Measurements from ENCODE around the gene KISS1R. TPM values are rescaled to one million over a fixed set of nuclear protein-coding genes. Genes with fewer than 3 reads are reported as not detected.

The KISS1R gene
- polyA plus RNA-seq, 2 donors, result 0.01 TPM; not detected in 1

DNA sequence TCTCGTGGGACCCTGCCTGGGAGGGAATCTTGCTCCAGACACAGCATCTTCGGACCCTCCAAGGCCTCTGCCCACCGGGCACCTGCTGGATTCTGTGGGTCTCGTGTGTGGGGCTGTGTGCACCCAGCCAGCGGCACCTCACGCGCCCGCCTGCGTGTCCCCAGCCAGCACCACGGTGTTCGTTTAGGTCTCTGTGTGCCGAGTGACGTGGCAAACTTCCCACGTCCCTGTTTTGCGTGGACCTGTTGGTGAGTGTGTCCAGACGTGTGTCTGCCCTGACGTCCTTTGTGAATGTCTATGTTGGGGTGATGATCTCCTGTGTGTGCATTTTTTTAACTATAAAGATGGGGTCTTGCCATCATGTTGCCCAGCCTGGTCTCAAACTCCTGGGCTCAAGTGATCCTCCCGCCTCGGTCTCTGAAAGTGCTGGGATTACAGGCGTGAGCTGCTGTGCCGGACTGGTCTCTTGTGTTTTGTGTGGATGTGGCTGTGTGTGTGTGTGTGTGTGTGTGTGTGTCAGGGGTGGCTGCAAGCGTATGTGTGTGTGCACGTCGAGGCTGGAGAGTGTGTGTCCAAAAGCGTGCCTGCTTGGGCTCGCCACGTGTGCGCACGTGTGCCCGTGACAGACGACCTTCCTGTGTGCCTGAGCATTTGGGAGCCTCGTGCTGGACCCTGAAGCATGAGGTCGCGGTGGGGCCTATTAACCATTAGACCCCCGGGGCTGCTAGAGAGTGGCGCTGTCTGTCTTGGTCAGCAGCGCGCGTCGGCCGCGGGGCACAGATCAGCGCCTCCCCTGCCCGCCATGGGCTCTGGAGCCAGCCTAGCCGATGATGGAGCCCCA lies 24.4 kb downstream of the KISS1R start:
- peak overlapping the region; percentile 78 to 81 for H3K27ac ChIP-seq (ENCODE audit: low read depth in 2 of 2, low read length in 1 of 2)
- H3K9me3 ChIP-seq (ENCODE audit: control insufficient read depth in 2 of 2, insufficient read depth in 1 of 2, low read depth in 1 of 2, low read length in 1 of 2), result no peaks in the 10 kb centered on the region
- peaks cover 0 to 6% of the 10 kb centered on the region in 2 donors for H3K36me3 ChIP-seq (ENCODE audit: control insufficient read depth in 2 of 2, insufficient read depth in 2 of 2, low read length in 1 of 2)
- H3K4me1 ChIP-seq (ENCODE audit: control insufficient read depth in 2 of 2, insufficient read depth in 2 of 2, low read length in 1 of 2), result peaks cover 2 to 10% of the 10 kb centered on the region in 2 donors
- 44 to 60% methylated on average over 33 to 45 of the region's 45 CpGs for WGBS, 2 donors
- H3K27me3 ChIP-seq (ENCODE audit: control insufficient read depth in 1 of 2, insufficient read depth in 2 of 2, low read length in 2 of 2), result no peaks in the 10 kb centered on the region
- peak overlapping the region; percentile 37 to 46 for H3K4me3 ChIP-seq (ENCODE audit: low read depth in 1 of 2, low read length in 2 of 2)

DNA sequence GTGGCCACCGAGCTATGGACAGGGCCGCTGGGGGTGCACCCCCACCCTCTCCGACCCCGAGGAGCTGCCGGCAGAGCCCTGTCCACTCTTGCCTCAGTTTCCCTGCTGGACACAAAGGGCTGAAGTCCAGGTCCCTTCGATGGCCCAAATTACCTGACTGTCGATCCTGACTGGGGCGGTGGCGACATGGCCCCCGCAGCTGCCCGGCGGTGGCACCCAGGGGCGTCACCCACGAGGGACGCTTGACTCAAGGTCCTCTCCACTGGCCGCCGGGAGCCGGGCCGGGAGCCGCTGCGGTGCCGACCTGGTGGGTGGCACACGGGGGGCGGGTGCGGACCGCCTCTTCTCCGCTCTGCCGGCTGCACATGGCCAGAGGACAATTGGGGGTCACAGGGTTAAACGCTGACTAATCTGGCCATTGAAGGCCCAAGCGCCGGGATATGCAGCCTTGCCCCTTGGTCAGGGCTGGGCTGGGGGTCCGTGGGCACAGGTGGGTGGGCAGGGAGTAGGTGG lies 25.1 kb downstream of the KISS1R start:
- Histone ChIP-seq H3K4me1 (ENCODE audit: control insufficient read depth in 2 of 2, insufficient read depth in 2 of 2, low read length in 1 of 2) (peaks cover 2 to 10% of the 10 kb centered on the region in 2 donors), H3K9me3 (ENCODE audit: control insufficient read depth in 2 of 2, insufficient read depth in 1 of 2, low read depth in 1 of 2, low read length in 1 of 2) (no peaks in the 10 kb centered on the region), H3K36me3 (ENCODE audit: control insufficient read depth in 2 of 2, insufficient read depth in 2 of 2, low read length in 1 of 2) (peaks cover 0 to 6% of the 10 kb centered on the region in 2 donors), H3K4me3 (ENCODE audit: low read depth in 1 of 2, low read length in 2 of 2) (no peak overlapping the region), H3K27ac (ENCODE audit: low read depth in 2 of 2, low read length in 1 of 2) (no peak overlapping the region), H3K27me3 (ENCODE audit: control insufficient read depth in 1 of 2, insufficient read depth in 2 of 2, low read length in 2 of 2) (no peaks in the 10 kb centered on the region)
- WGBS, 2 donors, result 88 to 92% methylated on average over 27 to 32 of the region's 32 CpGs

DNA sequence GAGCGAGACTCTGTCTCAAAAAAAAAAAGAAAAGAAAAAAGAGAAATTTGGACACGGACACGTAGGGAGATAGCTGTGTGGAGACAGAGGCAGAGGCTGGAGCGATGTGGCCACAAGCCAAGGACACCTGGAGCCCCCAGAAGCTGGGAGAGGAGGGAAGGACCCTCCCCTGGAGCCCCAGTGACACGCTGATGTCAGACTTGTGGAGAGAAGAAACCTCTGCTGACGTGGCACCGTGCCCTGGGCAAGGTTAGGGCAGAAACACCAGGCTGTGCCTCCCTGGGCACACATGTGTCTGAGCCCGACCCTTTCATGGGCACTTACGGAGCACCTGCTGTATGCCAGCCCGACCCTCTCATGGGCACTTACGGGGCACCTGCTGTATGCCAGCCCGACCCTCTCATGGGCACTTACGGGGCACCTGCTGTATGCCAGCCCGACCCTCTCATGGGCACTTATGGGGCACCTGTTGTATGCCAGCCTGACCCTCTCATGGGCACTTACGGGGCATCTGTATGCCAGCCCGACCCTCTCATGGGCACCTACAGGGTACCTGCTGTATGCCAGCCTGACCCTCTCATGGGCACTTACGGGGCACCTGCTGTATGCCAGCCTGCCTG lies 26.5 kb downstream of the KISS1R start:
- H3K36me3 ChIP-seq (ENCODE audit: control insufficient read depth in 2 of 2, insufficient read depth in 2 of 2, low read length in 1 of 2), result peaks cover 0 to 4% of the 10 kb centered on the region in 2 donors
- H3K9me3 ChIP-seq (ENCODE audit: control insufficient read depth in 2 of 2, insufficient read depth in 1 of 2, low read depth in 1 of 2, low read length in 1 of 2), result no peaks in the 10 kb centered on the region
- no peak overlapping the region for H3K27ac ChIP-seq (ENCODE audit: low read depth in 2 of 2, low read length in 1 of 2)
- H3K4me3 ChIP-seq (ENCODE audit: low read depth in 1 of 2, low read length in 2 of 2), result no peak overlapping the region
- 94 to 96% methylated on average over 17 of the region's 17 CpGs for WGBS, 2 donors
- H3K4me1 ChIP-seq (ENCODE audit: control insufficient read depth in 2 of 2, insufficient read depth in 2 of 2, low read length in 1 of 2), result peaks cover 2 to 8% of the 10 kb centered on the region in 2 donors
- no peaks in the 10 kb centered on the region for H3K27me3 ChIP-seq (ENCODE audit: control insufficient read depth in 1 of 2, insufficient read depth in 2 of 2, low read length in 2 of 2)

DNA sequence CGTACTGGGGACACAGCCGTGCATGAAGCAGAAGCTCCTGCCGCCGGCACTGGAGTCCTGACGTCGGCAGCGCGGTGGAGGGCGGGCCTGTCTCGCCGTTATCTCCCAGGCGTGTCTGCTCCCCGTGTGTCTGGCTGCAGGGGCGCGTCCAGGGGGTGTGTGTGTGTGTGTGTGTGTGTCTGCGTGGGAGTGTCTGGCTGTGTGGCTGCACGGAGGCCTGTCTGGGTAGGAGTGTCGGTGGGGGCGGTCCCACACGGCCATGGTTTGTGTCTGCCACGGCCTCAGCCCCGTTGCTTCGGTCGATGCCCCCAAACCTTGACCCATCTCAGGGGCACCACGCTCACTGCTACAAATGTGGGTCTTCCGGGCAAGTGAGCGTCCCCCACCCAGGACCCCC lies 27.0 kb downstream of the KISS1R start:
- Histone ChIP-seq H3K27me3 (ENCODE audit: control insufficient read depth in 1 of 2, insufficient read depth in 2 of 2, low read length in 2 of 2) (no peaks in the 10 kb centered on the region), H3K36me3 (ENCODE audit: control insufficient read depth in 2 of 2, insufficient read depth in 2 of 2, low read length in 1 of 2) (peaks cover 0 to 4% of the 10 kb centered on the region in 2 donors), H3K4me1 (ENCODE audit: control insufficient read depth in 2 of 2, insufficient read depth in 2 of 2, low read length in 1 of 2) (peaks cover 2 to 8% of the 10 kb centered on the region in 2 donors), H3K27ac (ENCODE audit: low read depth in 2 of 2, low read length in 1 of 2) (no peak overlapping the region), H3K4me3 (ENCODE audit: low read depth in 1 of 2, low read length in 2 of 2) (no peak overlapping the region), H3K9me3 (ENCODE audit: control insufficient read depth in 2 of 2, insufficient read depth in 1 of 2, low read depth in 1 of 2, low read length in 1 of 2) (no peaks in the 10 kb centered on the region)
- 62 to 75% methylated on average over 27 of the region's 27 CpGs for WGBS, 2 donors

DNA sequence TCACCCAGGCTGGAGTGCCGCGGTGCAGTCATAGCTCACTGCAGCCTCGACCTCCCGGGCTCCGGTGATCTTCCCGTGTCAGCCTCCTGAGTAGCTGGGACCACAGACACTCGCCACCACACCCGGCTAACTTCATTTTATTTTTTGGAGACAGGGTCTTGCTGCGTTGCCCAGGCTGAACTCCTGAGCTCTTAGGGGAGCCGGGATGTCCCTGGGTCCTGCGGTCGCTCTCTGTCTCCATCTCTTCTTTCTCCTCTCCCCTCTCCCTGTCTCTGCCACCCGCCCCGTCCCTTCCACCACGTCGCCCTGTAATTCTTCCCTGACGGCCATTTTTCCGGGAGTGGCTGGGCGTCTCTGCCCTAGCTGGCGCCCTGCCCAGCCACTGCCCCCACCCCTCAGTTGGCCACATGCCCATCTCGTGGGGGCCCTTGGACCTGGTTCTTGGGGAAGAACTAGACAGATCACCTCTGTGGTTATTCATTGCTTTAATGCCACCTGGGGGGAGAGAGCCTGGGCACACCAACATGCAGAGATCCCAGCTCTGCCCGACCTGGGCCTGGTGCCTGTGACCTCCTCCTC lies 27.6 kb downstream of the KISS1R start:
- peaks cover 0 to 4% of the 10 kb centered on the region in 2 donors for H3K36me3 ChIP-seq (ENCODE audit: control insufficient read depth in 2 of 2, insufficient read depth in 2 of 2, low read length in 1 of 2)
- no peak overlapping the region for H3K4me3 ChIP-seq (ENCODE audit: low read depth in 1 of 2, low read length in 2 of 2)
- H3K27me3 ChIP-seq (ENCODE audit: control insufficient read depth in 1 of 2, insufficient read depth in 2 of 2, low read length in 2 of 2), result no peaks in the 10 kb centered on the region
- H3K9me3 ChIP-seq (ENCODE audit: control insufficient read depth in 2 of 2, insufficient read depth in 1 of 2, low read depth in 1 of 2, low read length in 1 of 2), result no peaks in the 10 kb centered on the region
- no peak overlapping the region for H3K27ac ChIP-seq (ENCODE audit: low read depth in 2 of 2, low read length in 1 of 2)
- H3K4me1 ChIP-seq (ENCODE audit: control insufficient read depth in 2 of 2, insufficient read depth in 2 of 2, low read length in 1 of 2), result peaks cover 2 to 8% of the 10 kb centered on the region in 2 donors
- 60 to 70% methylated on average over 22 of the region's 22 CpGs for WGBS, 2 donors

DNA sequence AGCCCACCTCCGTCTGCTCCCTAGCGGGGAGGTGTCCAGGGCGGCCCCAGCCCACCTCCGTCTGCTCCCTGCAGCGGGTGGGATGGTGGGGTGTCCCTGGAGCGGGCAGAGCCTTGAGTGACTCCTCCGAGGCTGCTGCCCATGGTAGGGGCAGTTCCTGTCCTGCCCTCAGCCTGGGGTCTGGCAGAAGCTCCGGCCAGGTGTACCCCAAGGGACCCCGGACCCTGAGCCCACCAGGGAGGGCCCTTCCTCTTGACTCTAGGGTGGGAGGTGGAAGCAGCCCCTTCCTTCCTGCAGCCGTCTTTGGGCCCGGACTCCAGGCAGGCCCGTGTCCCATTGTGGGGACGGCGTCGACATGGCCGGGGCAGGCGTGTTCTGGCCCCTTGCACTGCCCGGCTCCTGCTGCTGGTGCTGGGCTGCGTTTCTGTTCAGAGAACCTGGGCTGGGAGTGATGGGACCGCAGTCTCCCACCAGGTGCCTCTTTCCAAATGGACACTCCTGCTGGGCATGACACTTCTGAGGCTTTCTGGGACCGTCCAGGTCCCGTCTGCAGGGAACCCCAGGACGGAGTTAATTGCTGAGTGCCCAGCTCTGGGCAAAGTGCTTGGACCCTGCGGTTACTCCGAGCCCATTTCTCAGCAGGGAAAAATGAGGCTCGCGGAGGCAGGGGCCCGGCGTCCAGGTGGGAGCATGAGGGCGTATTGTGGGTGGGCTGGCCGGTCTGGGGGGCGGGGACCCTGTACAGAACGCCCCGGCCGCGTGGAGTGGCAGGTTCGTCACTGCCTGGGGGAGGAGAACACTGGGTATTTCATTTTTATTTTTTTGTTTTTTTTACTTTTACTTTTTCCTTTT lies 28.5 kb downstream of the KISS1R start:
- Histone ChIP-seq H3K36me3 (ENCODE audit: control insufficient read depth in 2 of 2, insufficient read depth in 2 of 2, low read length in 1 of 2) (peaks cover 0 to 4% of the 10 kb centered on the region in 2 donors), H3K4me1 (ENCODE audit: control insufficient read depth in 2 of 2, insufficient read depth in 2 of 2, low read length in 1 of 2) (peaks cover 2 to 5% of the 10 kb centered on the region in 2 donors), H3K27ac (ENCODE audit: low read depth in 2 of 2, low read length in 1 of 2) (no peak overlapping the region), H3K27me3 (ENCODE audit: control insufficient read depth in 1 of 2, insufficient read depth in 2 of 2, low read length in 2 of 2) (no peaks in the 10 kb centered on the region), H3K9me3 (ENCODE audit: control insufficient read depth in 2 of 2, insufficient read depth in 1 of 2, low read depth in 1 of 2, low read length in 1 of 2) (no peaks in the 10 kb centered on the region), H3K4me3 (ENCODE audit: low read depth in 1 of 2, low read length in 2 of 2) (no peak overlapping the region)
- 89 to 91% methylated on average over 37 of the region's 37 CpGs for WGBS, 2 donors

DNA sequence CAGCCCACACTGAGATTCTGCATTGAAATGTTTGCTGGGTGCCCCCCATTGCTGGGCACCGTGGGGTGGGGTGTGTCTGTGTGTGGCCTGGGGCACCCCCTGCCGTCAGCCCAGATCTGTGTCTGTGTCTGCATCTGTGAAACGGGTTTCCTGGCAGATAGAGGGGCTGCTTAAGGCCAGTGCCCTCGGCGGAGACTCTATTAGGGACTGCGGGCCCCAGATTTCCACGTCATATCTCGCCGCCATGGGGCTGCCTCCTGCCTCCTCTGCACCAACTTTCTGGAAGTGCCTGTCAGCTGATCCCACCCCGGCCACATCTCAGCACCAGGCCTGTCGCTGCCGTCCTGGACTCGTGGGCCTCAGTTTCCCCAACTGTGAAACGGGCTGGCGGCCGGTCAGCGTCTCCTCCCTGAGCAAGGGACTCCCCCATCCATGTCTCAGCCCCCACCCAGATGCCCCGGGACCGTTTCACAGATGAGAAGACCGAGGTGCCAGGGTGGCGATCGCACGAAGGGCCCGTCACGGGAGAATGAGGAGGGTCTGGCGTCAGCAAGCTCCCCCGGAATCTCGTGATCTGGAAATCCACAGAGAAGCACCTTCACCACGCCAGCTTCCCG lies 30.1 kb downstream of the KISS1R start:
- 85 to 89% methylated on average over 30 of the region's 30 CpGs for WGBS, 2 donors
- H3K27ac ChIP-seq (ENCODE audit: low read depth in 2 of 2, low read length in 1 of 2), result no peak overlapping the region
- no peak overlapping the region for H3K4me3 ChIP-seq (ENCODE audit: low read depth in 1 of 2, low read length in 2 of 2)

DNA sequence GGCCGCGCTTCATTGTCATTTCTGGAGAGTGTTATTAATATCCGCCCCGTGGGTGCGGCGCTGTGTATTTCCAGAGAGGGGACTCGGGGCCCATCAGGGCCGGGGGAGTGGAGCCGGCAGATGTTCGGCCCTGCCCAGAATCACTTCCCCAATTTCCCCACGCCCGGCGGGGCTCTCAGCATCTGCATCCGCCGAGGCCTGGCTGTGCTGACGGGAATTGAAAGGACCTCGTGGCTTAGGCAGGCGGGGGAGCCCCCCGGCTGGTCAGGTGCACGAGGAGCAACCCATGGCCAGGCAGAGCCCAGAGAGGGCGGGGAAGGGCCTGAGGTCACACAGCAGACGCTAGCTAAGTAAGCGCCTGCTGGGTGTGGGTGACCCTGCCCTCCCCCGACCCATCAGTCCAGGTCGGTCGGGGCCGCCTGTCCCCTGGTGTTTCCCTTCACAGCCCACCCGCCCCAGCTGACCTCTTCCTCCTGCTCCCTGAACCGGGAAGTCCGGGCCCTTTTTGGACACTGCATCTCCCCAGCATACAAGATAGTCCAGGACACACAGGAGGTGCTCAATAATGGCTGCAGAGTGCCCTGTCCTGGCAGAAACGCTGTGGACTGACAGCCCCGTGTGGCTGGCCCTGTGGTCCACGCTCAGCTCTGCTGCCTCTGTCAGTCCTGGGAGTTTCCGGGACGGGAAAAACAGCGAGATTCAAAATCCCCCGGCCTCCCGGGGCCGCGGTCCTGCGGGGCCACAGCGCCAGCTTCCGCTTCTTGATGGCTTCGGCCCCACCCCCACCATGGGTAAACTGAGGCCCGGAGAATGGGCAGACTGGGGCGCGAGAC lies 30.8 kb downstream of the KISS1R start:
- WGBS, 2 donors, result 84 to 86% methylated on average over 47 of the region's 47 CpGs
- Histone ChIP-seq H3K4me1 (ENCODE audit: control insufficient read depth in 2 of 2, insufficient read depth in 2 of 2, low read length in 1 of 2) (peaks cover 0 to 2% of the 10 kb centered on the region in 2 donors), H3K36me3 (ENCODE audit: control insufficient read depth in 2 of 2, insufficient read depth in 2 of 2, low read length in 1 of 2) (peaks cover 0 to 1% of the 10 kb centered on the region in 2 donors), H3K9me3 (ENCODE audit: control insufficient read depth in 2 of 2, insufficient read depth in 1 of 2, low read depth in 1 of 2, low read length in 1 of 2) (no peaks in the 10 kb centered on the region), H3K27me3 (ENCODE audit: control insufficient read depth in 1 of 2, insufficient read depth in 2 of 2, low read length in 2 of 2) (no peaks in the 10 kb centered on the region), H3K4me3 (ENCODE audit: low read depth in 1 of 2, low read length in 2 of 2) (no peak overlapping the region), H3K27ac (ENCODE audit: low read depth in 2 of 2, low read length in 1 of 2) (no peak overlapping the region)

More for the DNA sequence above, 30.1 kb downstream of the KISS1R start:
- Histone ChIP-seq H3K36me3 (ENCODE audit: control insufficient read depth in 2 of 2, insufficient read depth in 2 of 2, low read length in 1 of 2) (peaks cover 0 to 4% of the 10 kb centered on the region in 2 donors), H3K27me3 (ENCODE audit: control insufficient read depth in 1 of 2, insufficient read depth in 2 of 2, low read length in 2 of 2) (no peaks in the 10 kb centered on the region), H3K4me1 (ENCODE audit: control insufficient read depth in 2 of 2, insufficient read depth in 2 of 2, low read length in 1 of 2) (no peaks in the 10 kb centered on the region), H3K9me3 (ENCODE audit: control insufficient read depth in 2 of 2, insufficient read depth in 1 of 2, low read depth in 1 of 2, low read length in 1 of 2) (no peaks in the 10 kb centered on the region)

All from esophagus (tissue), 2 donors.